HepG2 (cell line): ENCODE data around the gene DUSP12. TPM values are rescaled to one million over a fixed set of nuclear protein-coding genes. Genes with fewer than 3 reads are reported as not detected.

Source experiments
- AKAP8 ChIP-seq: sonication (generic); formaldehyde crosslinking; IDR thresholded peaks from 2 replicates; pipeline ENCODE4 v1.5.1; 2020; ENCODE audit warnings: mild to moderate bottlenecking, missing genetic modification reagents
- ETV5 ChIP-seq: IDR thresholded peaks from 2 replicates; pipeline ENCODE4 v1.6.1; 2018; ENCODE audit warnings: missing biosample characterization, missing genetic modification reagents, inconsistent platforms, borderline replicate concordance
- SIX4 ChIP-seq: sonication (generic); formaldehyde crosslinking; IDR thresholded peaks from 2 replicates; pipeline ENCODE4 v1.4.0; 2020; ENCODE audit warnings: missing genetic modification reagents
- ZBTB20 ChIP-seq: sonication (generic); formaldehyde crosslinking; IDR thresholded peaks from 2 replicates; pipeline ENCODE4 v1.8.1; 2023; ENCODE audit warnings: missing genetic modification reagents, low read depth, mild to moderate bottlenecking, borderline replicate concordance
- ZFP1 ChIP-seq: IDR thresholded peaks from 2 replicates; pipeline ENCODE4 v1.6.1; 2016
- ZNF296 ChIP-seq: sonication (generic); formaldehyde crosslinking; conservative IDR thresholded peaks from 2 replicates; pipeline ENCODE4 v1.5.0; 2020; ENCODE audit warnings: mild to moderate bottlenecking, missing genetic modification reagents
- ZNF720 ChIP-seq: sonication (generic); formaldehyde crosslinking; IDR thresholded peaks from 2 replicates; pipeline ENCODE4 v1.4.0; 2020; ENCODE audit warnings: missing genetic modification reagents
- ZNF790 ChIP-seq: sonication (generic); formaldehyde crosslinking; IDR thresholded peaks from 2 replicates; pipeline ENCODE4 v1.8.0; 2022; ENCODE audit warnings: missing genetic modification reagents, mild to moderate bottlenecking, borderline replicate concordance
- polyA plus RNA-seq, 8 experiments: library from polyadenylated mRNA; depleted of rRNA in 3 of 8; stranded (reverse) in 7 of 8; unstranded in 1 of 8; fragments of >200 nt; fragmentation: Illumina TruSeq in 4 of 8; extraction: Trizol in 4 of 8; gene quantifications; 2 replicates each; pipeline versions ENCODE4 v1.2.1 to v1.2.3, GENCODE V29; 2011 to 2016; ENCODE audit warnings: low read depth in 4 of 8, missing spikeins in 1 of 8, mixed read lengths in 1 of 8; ENCODE audit not compliant: insufficient read depth in 1 of 8
- total RNA-seq, 5 experiments: library from RNA; depleted of rRNA; stranded (reverse); fragments of >200 nt; fragmentation: Illumina TruSeq; extraction: Trizol; gene quantifications; 2 replicates each; pipeline ENCODE4 v1.2.3, GENCODE V29; 2016; ENCODE audit warnings: low read depth in 1 of 5
- TF ChIP-seq, protein P1 (sequence below): sonication (generic); formaldehyde crosslinking; IDR thresholded peaks from 2 replicates; pipeline ENCODE4 v1.9.0; 2021; ENCODE audit warnings: missing genetic modification reagents, borderline replicate concordance
- TF ChIP-seq, protein P2 (sequence below), 2 experiments: sonication (generic) in 1 of 2; formaldehyde crosslinking in 1 of 2; IDR thresholded peaks; 2 replicates each; pipeline versions ENCODE4 v1.4.0 to v1.6.1; 2018 to 2020; ENCODE audit warnings: missing genetic modification reagents in 2 of 2, borderline replicate concordance in 1 of 2, low read depth in 1 of 2, mild to moderate bottlenecking in 1 of 2, missing biosample characterization in 1 of 2
- TF ChIP-seq, protein P3 (sequence below): sonication (generic); formaldehyde crosslinking; IDR thresholded peaks from 2 replicates; pipeline ENCODE4 v1.5.0; 2020; ENCODE audit warnings: missing genetic modification reagents, mild to moderate bottlenecking, borderline replicate concordance
- TF ChIP-seq, protein P4 (sequence below): sonication (generic); formaldehyde crosslinking; IDR thresholded peaks from 2 replicates; pipeline ENCODE4 v1.4.0; 2020; ENCODE audit warnings: missing genetic modification reagents, borderline replicate concordance
- TF ChIP-seq, protein P5 (sequence below): sonication (generic); IDR thresholded peaks from 2 replicates; pipeline ENCODE4 v1.6.1; 2016; ENCODE audit warnings: low read depth, borderline replicate concordance
- TF ChIP-seq, protein P6 (sequence below): sonication (generic); formaldehyde crosslinking; IDR thresholded peaks from 2 replicates; pipeline ENCODE4 v1.5.1; 2020; ENCODE audit warnings: missing genetic modification reagents, mild to moderate bottlenecking, borderline replicate concordance
- TF ChIP-seq, protein P7 (sequence below): sonication (generic); formaldehyde crosslinking; IDR thresholded peaks from 2 replicates; pipeline ENCODE4 v1.5.0; 2020; ENCODE audit warnings: missing genetic modification reagents, mild to moderate bottlenecking, borderline replicate concordance

DUSP12 gene
- total and polyA plus RNA-seq, 2 of the 13 experiments (the other 11 are each of a cell fraction or from before 2014, with no cell fraction given): 36.7 to 37.1 TPM

DNA sequence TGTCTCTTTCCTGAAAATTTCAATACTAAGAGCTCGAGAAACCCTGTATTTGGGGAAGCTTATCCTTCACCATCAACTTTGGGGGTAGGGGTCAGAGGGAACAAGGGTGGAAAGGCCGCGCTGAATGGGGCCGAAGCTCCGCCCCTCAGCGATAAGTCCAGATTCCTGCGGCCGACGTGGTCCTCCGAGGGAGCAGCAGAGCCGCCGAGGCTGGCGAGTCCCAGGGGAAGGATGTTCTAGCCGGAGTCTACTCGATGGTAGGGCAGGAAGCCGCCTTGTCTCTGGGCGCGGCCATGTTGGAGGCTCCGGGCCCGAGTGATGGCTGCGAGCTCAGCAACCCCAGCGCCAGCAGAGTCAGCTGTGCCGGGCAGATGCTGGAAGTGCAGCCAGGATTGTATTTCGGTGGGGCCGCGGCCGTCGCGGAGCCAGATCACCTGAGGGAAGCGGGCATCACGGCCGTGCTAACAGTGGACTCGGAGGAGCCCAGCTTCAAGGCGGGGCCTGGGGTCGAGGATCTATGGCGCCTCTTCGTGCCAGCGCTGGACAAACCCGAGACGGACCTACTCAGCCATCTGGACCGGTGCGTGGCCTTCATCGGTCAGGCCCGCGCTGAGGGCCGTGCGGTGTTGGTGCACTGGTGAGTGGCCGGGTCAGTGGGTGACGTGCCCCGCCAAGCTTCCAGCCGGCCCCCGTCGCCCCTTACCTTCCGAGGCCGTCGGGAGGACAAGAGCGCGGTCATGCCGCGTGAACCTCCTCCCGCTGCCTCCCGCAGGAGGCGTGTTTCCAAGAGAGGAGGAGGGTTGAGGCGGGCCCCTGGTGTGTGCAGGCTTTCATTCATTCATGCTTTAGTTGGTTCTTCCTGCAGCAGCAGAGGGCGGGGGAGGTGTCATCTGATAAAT, at the start of gene DUSP12 (continued):
- TF ChIP-seq, protein P1, sequence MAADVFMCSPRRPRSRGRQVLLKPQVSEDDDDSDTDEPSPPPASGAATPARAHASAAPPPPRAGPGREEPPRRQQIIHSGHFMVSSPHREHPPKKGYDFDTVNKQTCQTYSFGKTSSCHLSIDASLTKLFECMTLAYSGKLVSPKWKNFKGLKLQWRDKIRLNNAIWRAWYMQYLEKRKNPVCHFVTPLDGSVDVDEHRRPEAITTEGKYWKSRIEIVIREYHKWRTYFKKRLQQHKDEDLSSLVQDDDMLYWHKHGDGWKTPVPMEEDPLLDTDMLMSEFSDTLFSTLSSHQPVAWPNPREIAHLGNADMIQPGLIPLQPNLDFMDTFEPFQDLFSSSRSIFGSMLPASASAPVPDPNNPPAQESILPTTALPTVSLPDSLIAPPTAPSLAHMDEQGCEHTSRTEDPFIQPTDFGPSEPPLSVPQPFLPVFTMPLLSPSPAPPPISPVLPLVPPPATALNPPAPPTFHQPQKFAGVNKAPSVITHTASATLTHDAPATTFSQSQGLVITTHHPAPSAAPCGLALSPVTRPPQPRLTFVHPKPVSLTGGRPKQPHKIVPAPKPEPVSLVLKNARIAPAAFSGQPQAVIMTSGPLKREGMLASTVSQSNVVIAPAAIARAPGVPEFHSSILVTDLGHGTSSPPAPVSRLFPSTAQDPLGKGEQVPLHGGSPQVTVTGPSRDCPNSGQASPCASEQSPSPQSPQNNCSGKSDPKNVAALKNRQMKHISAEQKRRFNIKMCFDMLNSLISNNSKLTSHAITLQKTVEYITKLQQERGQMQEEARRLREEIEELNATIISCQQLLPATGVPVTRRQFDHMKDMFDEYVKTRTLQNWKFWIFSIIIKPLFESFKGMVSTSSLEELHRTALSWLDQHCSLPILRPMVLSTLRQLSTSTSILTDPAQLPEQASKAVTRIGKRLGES (CRISPR knock-in tag): no peak
- TF ChIP-seq, protein P2, sequence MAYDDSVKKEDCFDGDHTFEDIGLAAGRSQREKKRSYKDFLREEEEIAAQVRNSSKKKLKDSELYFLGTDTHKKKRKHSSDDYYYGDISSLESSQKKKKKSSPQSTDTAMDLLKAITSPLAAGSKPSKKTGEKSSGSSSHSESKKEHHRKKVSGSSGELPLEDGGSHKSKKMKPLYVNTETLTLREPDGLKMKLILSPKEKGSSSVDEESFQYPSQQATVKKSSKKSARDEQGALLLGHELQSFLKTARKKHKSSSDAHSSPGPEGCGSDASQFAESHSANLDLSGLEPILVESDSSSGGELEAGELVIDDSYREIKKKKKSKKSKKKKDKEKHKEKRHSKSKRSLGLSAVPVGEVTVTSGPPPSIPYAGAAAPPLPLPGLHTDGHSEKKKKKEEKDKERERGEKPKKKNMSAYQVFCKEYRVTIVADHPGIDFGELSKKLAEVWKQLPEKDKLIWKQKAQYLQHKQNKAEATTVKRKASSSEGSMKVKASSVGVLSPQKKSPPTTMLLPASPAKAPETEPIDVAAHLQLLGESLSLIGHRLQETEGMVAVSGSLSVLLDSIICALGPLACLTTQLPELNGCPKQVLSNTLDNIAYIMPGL (CRISPR knock-in tag; IDR thresholded peaks at IDR 0.05; ENCODE audit: borderline replicate concordance in 1 of 2, low read depth in 1 of 2): peak; percentile 96 to 97
- TF ChIP-seq, protein P3, sequence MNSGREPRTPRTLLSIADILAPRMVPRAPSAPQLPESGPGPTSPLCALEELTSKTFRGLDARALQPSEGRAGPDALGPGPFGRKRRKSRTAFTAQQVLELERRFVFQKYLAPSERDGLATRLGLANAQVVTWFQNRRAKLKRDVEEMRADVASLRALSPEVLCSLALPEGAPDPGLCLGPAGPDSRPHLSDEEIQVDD (CRISPR knock-in tag): 0 out of 2 replicates have a peak, but pooled peaks have one; percentile 51
- peak; percentile 69 for TF ChIP-seq AKAP8 (CRISPR knock-in tag)
- TF ChIP-seq, protein P4, sequence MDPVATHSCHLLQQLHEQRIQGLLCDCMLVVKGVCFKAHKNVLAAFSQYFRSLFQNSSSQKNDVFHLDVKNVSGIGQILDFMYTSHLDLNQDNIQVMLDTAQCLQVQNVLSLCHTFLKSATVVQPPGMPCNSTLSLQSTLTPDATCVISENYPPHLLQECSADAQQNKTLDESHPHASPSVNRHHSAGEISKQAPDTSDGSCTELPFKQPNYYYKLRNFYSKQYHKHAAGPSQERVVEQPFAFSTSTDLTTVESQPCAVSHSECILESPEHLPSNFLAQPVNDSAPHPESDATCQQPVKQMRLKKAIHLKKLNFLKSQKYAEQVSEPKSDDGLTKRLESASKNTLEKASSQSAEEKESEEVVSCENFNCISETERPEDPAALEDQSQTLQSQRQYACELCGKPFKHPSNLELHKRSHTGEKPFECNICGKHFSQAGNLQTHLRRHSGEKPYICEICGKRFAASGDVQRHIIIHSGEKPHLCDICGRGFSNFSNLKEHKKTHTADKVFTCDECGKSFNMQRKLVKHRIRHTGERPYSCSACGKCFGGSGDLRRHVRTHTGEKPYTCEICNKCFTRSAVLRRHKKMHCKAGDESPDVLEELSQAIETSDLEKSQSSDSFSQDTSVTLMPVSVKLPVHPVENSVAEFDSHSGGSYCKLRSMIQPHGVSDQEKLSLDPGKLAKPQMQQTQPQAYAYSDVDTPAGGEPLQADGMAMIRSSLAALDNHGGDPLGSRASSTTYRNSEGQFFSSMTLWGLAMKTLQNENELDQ (CRISPR knock-in tag): no peak
- peak; percentile 35; the same call in 1 of the 2 replicates for TF ChIP-seq ETV5 (CRISPR knock-in tag)
- TF ChIP-seq ZBTB20 (CRISPR knock-in tag): no peak
- TF ChIP-seq, protein P5, sequence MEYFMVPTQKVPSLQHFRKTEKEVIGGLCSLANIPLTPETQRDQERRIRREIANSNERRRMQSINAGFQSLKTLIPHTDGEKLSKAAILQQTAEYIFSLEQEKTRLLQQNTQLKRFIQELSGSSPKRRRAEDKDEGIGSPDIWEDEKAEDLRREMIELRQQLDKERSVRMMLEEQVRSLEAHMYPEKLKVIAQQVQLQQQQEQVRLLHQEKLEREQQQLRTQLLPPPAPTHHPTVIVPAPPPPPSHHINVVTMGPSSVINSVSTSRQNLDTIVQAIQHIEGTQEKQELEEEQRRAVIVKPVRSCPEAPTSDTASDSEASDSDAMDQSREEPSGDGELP: peak; percentile 55; the same call in 1 of the 2 replicates
- TF ChIP-seq ZNF720 (CRISPR knock-in tag): no peak
- TF ChIP-seq, protein P6, sequence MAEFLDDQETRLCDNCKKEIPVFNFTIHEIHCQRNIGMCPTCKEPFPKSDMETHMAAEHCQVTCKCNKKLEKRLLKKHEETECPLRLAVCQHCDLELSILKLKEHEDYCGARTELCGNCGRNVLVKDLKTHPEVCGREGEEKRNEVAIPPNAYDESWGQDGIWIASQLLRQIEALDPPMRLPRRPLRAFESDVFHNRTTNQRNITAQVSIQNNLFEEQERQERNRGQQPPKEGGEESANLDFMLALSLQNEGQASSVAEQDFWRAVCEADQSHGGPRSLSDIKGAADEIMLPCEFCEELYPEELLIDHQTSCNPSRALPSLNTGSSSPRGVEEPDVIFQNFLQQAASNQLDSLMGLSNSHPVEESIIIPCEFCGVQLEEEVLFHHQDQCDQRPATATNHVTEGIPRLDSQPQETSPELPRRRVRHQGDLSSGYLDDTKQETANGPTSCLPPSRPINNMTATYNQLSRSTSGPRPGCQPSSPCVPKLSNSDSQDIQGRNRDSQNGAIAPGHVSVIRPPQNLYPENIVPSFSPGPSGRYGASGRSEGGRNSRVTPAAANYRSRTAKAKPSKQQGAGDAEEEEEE (CRISPR knock-in tag): peak; percentile 53; the same call in 1 of the 2 replicates
- no peak for TF ChIP-seq ZFP1 (CRISPR knock-in tag)
- TF ChIP-seq ZNF790 (CRISPR knock-in tag): peak; percentile 81; the same call in 1 of the 2 replicates
- TF ChIP-seq SIX4: 0 out of 2 replicates have a peak, but pooled peaks have one; percentile 10
- TF ChIP-seq, protein P7, sequence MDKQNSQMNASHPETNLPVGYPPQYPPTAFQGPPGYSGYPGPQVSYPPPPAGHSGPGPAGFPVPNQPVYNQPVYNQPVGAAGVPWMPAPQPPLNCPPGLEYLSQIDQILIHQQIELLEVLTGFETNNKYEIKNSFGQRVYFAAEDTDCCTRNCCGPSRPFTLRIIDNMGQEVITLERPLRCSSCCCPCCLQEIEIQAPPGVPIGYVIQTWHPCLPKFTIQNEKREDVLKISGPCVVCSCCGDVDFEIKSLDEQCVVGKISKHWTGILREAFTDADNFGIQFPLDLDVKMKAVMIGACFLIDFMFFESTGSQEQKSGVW: peak; percentile 72; the same call in 1 of the 2 replicates
- TF ChIP-seq ZNF296: peak; percentile 71; the same call in 1 of the 2 replicates
